Fibroblast of lung (primary cell): ENCODE measurements around the gene ZC3H7B. TPM values are rescaled to one million over a fixed set of nuclear protein-coding genes. Genes with fewer than 3 reads are reported as not detected.

Source experiments
- DNase-seq, 2 donors: peaks; one replicate each; pipeline versions ENCODE4 v3.0.0 to v3.0.0-alpha.2; 2010; ENCODE audit warnings: low read depth in 2 of 2
- H2AFZ ChIP-seq: 2 replicates; pipeline ENCODE4 v1.5.1; 2012; ENCODE audit warnings: low read length, control low read depth, inconsistent platforms
- H3K27ac ChIP-seq: 2 replicates; pipeline ENCODE4 v1.5.1; 2011; ENCODE audit warnings: low read length, control low read depth; ENCODE audit not compliant: insufficient read depth
- H3K27me3 ChIP-seq: 2 replicates; pipeline ENCODE4 v1.5.1; 2011; ENCODE audit warnings: mild to moderate bottlenecking, low read length; ENCODE audit not compliant: control insufficient read depth, insufficient read depth
- H3K36me3 ChIP-seq: 2 replicates; pipeline ENCODE4 v1.5.1; 2011; ENCODE audit warnings: low read length; ENCODE audit not compliant: control insufficient read depth, insufficient read depth
- H3K4me1 ChIP-seq: 2 replicates; pipeline ENCODE4 v1.5.1; 2011; ENCODE audit warnings: low read length; ENCODE audit not compliant: control insufficient read depth, insufficient read depth; ENCODE audit errors: extremely low read depth
- H3K4me2 ChIP-seq: 2 replicates; pipeline ENCODE4 v1.5.1; 2011; ENCODE audit warnings: low read length, control low read depth; ENCODE audit not compliant: insufficient read depth; ENCODE audit errors: extremely low read depth
- H3K4me3 ChIP-seq, 4 experiments: fragments of 200-600 bp in 1 of 4; sonication (generic) in 1 of 4; replicated peaks in 1 of 4; 2 replicates each; pipeline ENCODE4 v1.5.1; 2011 to 2016; ENCODE audit warnings: low read length in 4 of 4, low read depth in 3 of 4, mild to moderate bottlenecking in 3 of 4, control low read depth in 2 of 4, inconsistent platforms in 1 of 4, mixed read lengths in 1 of 4; ENCODE audit not compliant: insufficient read depth in 1 of 4; ENCODE audit errors: control extremely low read depth in 1 of 4
- H3K79me2 ChIP-seq: 2 replicates; pipeline ENCODE4 v1.5.1; 2012; ENCODE audit warnings: mild to moderate bottlenecking, low read length, inconsistent platforms; ENCODE audit not compliant: control insufficient read depth, insufficient read depth
- H3K9ac ChIP-seq: 2 replicates; pipeline ENCODE4 v1.5.1; 2011; ENCODE audit warnings: mild to moderate bottlenecking, low read length, control low read depth; ENCODE audit not compliant: insufficient read depth
- H3K9me3 ChIP-seq: 2 replicates; pipeline ENCODE4 v1.5.1; 2012; ENCODE audit warnings: low read depth, low read length; ENCODE audit not compliant: control insufficient read depth, insufficient read depth
- H4K20me1 ChIP-seq: 2 replicates; pipeline ENCODE4 v1.5.1; 2011; ENCODE audit warnings: low read length; ENCODE audit not compliant: control insufficient read depth, insufficient read depth; ENCODE audit errors: extremely low read depth
- EZH2 ChIP-seq: IDR thresholded peaks from 2 replicates; pipeline ENCODE4 v1.5.1; 2012; ENCODE audit warnings: low read length, control low read depth, mild to moderate bottlenecking; ENCODE audit errors: missing control alignments
- polyA plus RNA-seq, 2 donors: library from polyadenylated mRNA; depleted of rRNA in 1 of 2; stranded (reverse) in 1 of 2; unstranded in 1 of 2; fragments of >200 nt; gene quantifications; 2 replicates each; pipeline ENCODE4 v1.2.1, GENCODE V29; 2011 to 2012; ENCODE audit warnings: missing spikeins in 1 of 2
- total RNA-seq: library from RNA; depleted of rRNA; stranded (reverse); fragments of >200 nt; gene quantifications from 2 replicates; pipeline ENCODE4 v1.2.1, GENCODE V29; 2014
- TF ChIP-seq, protein P1 (sequence below), 2 donors: IDR thresholded peaks in 1 of 2; conservative IDR thresholded peaks in 1 of 2; 1 replicate in 1 of 2; 2 replicates in 1 of 2; pipeline ENCODE4 v1.5.1; 2011 to 2012; ENCODE audit warnings: low read length in 2 of 2, control low read depth in 1 of 2, inconsistent platforms in 1 of 2, low read depth in 1 of 2, mild to moderate bottlenecking in 1 of 2

ZC3H7B gene
- total and polyA plus RNA-seq, 2 donors (not counting 1 experiment from before 2014, with no cell fraction given) = 30.6 to 64.4 TPM

DNA sequence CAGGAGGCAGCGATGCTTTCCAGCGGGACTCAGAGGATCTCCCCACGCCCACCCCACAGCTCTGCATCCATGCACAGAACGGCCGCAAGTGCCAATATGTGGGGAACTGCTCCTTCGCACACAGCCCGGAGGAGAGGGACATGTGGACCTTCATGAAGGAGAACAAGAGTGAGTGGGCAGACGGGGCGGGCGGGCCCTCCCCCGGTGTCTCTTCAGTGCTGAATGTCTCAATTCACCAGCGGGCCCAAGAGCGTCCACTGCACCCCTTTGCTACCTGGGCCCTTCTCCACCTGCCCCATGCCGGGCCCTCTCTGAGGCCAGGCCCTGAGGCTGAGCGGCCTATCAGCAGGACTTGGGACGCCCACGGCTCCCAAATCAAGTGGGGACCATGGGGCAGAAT, 54.6 kb downstream of the ZC3H7B start:
- Histone ChIP-seq H3K27ac (no peak overlapping the region), H3K4me3 (no peak overlapping the region), H3K9me3 (no peaks in the 10 kb centered on the region), H3K9ac (no peak overlapping the region), H3K36me3 (peaks cover 36% of the 10 kb centered on the region), H4K20me1 (no peaks in the 10 kb centered on the region), H3K4me2 (no peak overlapping the region), H3K4me1 (peaks cover 5% of the 10 kb centered on the region), H2AFZ (no peak overlapping the region), H3K79me2 (no peaks in the 10 kb centered on the region), H3K27me3 (no peaks in the 10 kb centered on the region)
- DNase-seq = no peak
- TF ChIP-seq EZH2 = no peak
- TF ChIP-seq, protein P1, sequence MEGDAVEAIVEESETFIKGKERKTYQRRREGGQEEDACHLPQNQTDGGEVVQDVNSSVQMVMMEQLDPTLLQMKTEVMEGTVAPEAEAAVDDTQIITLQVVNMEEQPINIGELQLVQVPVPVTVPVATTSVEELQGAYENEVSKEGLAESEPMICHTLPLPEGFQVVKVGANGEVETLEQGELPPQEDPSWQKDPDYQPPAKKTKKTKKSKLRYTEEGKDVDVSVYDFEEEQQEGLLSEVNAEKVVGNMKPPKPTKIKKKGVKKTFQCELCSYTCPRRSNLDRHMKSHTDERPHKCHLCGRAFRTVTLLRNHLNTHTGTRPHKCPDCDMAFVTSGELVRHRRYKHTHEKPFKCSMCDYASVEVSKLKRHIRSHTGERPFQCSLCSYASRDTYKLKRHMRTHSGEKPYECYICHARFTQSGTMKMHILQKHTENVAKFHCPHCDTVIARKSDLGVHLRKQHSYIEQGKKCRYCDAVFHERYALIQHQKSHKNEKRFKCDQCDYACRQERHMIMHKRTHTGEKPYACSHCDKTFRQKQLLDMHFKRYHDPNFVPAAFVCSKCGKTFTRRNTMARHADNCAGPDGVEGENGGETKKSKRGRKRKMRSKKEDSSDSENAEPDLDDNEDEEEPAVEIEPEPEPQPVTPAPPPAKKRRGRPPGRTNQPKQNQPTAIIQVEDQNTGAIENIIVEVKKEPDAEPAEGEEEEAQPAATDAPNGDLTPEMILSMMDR (conservative IDR thresholded peaks at IDR 0.05 in 1 of 2, IDR thresholded peaks at IDR 0.05 in 1 of 2; ENCODE audit: low read depth in 1 of 2, low read length in 2 of 2) = no peak

DNA sequence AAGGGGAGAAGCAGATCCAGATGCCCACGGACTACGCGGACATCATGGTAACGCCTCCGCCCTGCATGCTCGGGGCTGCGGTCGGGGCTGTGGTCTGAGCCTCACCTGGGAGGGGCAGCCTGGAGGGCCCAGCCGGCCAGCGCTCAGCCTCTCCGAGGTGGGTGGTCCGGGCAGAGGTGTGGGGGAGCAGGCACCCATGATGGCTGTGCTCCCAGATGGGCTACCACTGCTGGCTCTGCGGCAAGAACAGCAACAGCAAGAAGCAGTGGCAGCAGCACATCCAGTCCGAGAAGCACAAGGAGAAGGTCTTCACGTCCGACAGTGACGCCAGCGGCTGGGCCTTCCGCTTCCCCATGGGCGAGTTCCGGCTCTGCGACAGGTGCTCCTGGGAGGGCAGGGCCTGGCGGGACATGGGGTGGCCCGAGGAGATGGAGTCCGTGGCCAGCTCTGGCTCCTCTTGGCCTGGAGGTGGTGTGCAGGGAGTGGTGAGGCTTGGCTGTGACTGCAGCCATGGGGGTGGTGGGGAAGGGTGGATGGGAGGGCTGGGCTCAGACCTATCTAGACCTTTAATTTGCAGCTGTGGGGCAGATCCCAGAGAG, 55.2 kb downstream of the ZC3H7B start:
- no peak overlapping the region for H3K4me3 ChIP-seq
- TF ChIP-seq, protein P1 (conservative IDR thresholded peaks at IDR 0.05 in 1 of 2, IDR thresholded peaks at IDR 0.05 in 1 of 2; ENCODE audit: low read depth in 1 of 2, low read length in 2 of 2) = no peak
- TF ChIP-seq EZH2 = no peak
- no peaks in the 10 kb centered on the region for H3K9me3 ChIP-seq
- H4K20me1 ChIP-seq = no peaks in the 10 kb centered on the region
- no peak overlapping the region for H2AFZ ChIP-seq
- H3K9ac ChIP-seq = no peak overlapping the region
- no peak overlapping the region for H3K27ac ChIP-seq
- H3K27me3 ChIP-seq = no peaks in the 10 kb centered on the region
- no peak for DNase-seq
- H3K4me1 ChIP-seq = no peaks in the 10 kb centered on the region
- H3K4me2 ChIP-seq = no peak overlapping the region
- no peaks in the 10 kb centered on the region for H3K79me2 ChIP-seq
- peaks cover 37% of the 10 kb centered on the region for H3K36me3 ChIP-seq

DNA sequence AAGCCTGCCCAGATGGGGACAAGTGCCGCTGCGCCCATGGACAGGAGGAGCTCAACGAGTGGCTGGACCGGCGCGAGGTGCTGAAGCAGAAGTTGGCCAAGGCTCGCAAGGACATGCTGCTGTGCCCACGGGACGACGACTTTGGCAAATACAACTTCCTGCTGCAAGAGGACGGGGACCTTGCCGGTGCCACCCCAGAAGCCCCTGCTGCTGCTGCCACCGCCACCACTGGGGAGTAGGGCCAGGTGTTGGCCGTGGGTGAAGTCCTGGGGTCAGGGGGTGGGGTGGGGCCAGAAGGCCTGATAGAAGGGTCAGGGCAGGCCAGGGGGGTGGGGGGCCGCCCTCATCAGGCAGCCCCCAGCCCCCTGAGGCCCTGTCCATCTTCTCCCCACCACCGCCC, 55.9 kb downstream of the ZC3H7B start:
- H3K9ac ChIP-seq = no peak overlapping the region
- TF ChIP-seq, protein P1 (conservative IDR thresholded peaks at IDR 0.05 in 1 of 2, IDR thresholded peaks at IDR 0.05 in 1 of 2; ENCODE audit: low read depth in 1 of 2, low read length in 2 of 2) = no peak
- no peak for TF ChIP-seq EZH2
- H4K20me1 ChIP-seq = no peaks in the 10 kb centered on the region
- H3K4me2 ChIP-seq = no peak overlapping the region
- no peak for DNase-seq
- no peaks in the 10 kb centered on the region for H3K9me3 ChIP-seq
- H3K79me2 ChIP-seq = no peaks in the 10 kb centered on the region
- no peak overlapping the region for H3K4me3 ChIP-seq
- no peak overlapping the region for H2AFZ ChIP-seq
- no peaks in the 10 kb centered on the region for H3K27me3 ChIP-seq
- H3K36me3 ChIP-seq = peaks cover 38% of the 10 kb centered on the region
- H3K4me1 ChIP-seq = no peaks in the 10 kb centered on the region
- no peak overlapping the region for H3K27ac ChIP-seq
